Measurements from ENCODE around the gene SPIN1. TPM values are rescaled to one million over a fixed set of nuclear protein-coding genes. Genes with fewer than 3 reads are reported as not detected.
"Not testable (repeated sequence)": the region's sequence is repeated elsewhere in the genome, so short reads cannot be mapped to it uniquely, and the experiment has no call there.

The SPIN1 gene
- total RNA-seq, 4 donors from 2014 or later, result 23.5 to 56.5 (median 38.4) TPM

- Histone ChIP-seq H3K9me3 (peaks cover 0 to 12% (median 11%) of the 10 kb centered on the region in 3 donors), H3K4me1 (peaks cover 0 to 5% (median 0%) of the 10 kb centered on the region in 3 donors), H3K27ac (no peak overlapping the region), H3K36me3 (no peaks in the 10 kb centered on the region), H3K4me3 (no peak overlapping the region), H3K27me3 (no peaks in the 10 kb centered on the region)
- no peak for DNase-seq
- 84 to 87% methylated on average over 1 of the region's 1 CpG for WGBS, 2 donors
- intact Hi-C loops (cut with DNase I), result no loop called here
- TF ChIP-seq CTCF (IDR thresholded peaks at IDR 0.05), result no peak
- TF ChIP-seq POLR2A (IDR thresholded peaks at IDR 0.05), result no peak
Observed at GRCh38 chr9:88380118-88380517, 8.1 kb upstream of the SPIN1 start.

- H3K9me3 ChIP-seq, result peaks cover 0 to 12% (median 11%) of the 10 kb centered on the region in 3 donors
- DNase-seq; H3K27me3 ChIP-seq; H3K4me3 ChIP-seq; H3K4me1 ChIP-seq; intact Hi-C loops (cut with DNase I); H3K36me3 ChIP-seq; H3K27ac ChIP-seq: not testable (repeated sequence)
- WGBS, 2 donors, result 59 to 62% methylated on average over 10 of the region's 10 CpGs
Observed at GRCh38 chr9:88381322-88381721, 6.9 kb upstream of the SPIN1 start.

GRCh38 chr9:88383176-88383575, 5.1 kb upstream of the SPIN1 start:
- Histone ChIP-seq H3K27me3 (no peaks in the 10 kb centered on the region), H3K36me3 (no peaks in the 10 kb centered on the region), H3K4me1 (peaks cover 0 to 20% (median 0%) of the 10 kb centered on the region in 3 donors), H3K27ac (no peak overlapping the region), H3K4me3 (no peak overlapping the region), H3K9me3 (no peaks in the 10 kb centered on the region)
- no peak for TF ChIP-seq POLR2A (IDR thresholded peaks at IDR 0.05)
- no peak for TF ChIP-seq CTCF (IDR thresholded peaks at IDR 0.05)
- no peak for DNase-seq
- WGBS, 2 donors, result 55% methylated on average over 2 of the region's 3 CpGs; no CpG with 5 or more reads in 1 of the 2 donors
- intact Hi-C loops (cut with DNase I), result no loop called here

DNA sequence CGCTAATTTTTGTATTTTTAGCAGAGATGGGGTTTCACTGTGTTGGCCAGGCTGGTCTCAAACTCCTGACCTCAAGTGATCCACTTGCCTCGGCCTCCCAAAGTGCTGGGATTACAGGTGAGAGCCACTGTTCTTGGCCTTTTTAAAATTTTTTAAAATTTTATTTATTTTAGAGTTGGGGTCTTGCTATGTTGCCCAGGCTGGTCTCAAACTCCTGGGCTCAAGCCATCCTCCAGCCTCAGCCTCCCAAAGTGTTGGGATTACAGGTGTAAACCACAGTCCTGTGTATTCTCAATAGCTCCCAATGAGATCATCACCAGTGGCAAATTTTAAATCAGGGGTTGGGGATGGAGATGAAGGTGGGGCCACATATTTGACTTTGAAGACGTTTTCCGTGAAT, 2.1 kb upstream of the SPIN1 start:
- 85 to 95% methylated on average over 4 of the region's 4 CpGs for WGBS, 2 donors
- H3K4me1 ChIP-seq, result peaks cover 3 to 43% (median 10%) of the 10 kb centered on the region in 3 donors
- DNase-seq; H3K27ac ChIP-seq; H3K4me3 ChIP-seq; H3K9me3 ChIP-seq; H3K27me3 ChIP-seq; H3K36me3 ChIP-seq; intact Hi-C loops (cut with DNase I): not testable (repeated sequence)

DNA sequence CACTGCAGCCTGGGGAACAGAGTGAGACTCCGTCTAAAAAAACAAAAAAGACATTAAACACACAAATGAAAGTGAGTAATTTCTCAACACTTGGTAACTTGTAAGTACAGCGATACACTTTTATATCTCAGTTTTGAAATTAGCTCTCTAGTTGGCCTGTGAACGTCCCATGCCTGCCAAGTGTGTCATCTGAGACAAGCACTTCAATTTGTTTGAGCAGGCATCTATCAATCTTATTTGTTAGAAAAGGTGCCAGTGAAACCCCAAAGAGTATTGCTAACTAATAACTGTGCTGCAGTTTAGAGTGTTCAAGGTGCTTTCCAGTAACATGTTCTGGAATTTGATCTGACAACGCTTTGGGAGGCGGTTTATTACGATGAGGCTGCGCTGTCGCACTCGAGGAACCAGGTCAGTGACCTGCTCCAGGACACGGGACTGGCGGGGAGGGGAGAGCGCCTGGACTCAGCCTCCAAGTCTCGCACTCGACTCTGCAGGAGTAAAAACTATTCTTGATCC, 1.1 kb upstream of the SPIN1 start:
- H3K4me3 ChIP-seq, result peak overlapping the region; percentile 80 to 98 (median 96)
- H3K27ac ChIP-seq, result peak overlapping the region; percentile 94 to 98 (median 96)

More for the DNA sequence above, 1.1 kb upstream of the SPIN1 start:
- intact Hi-C loops (cut with DNase I), result no loop called here
- 4 to 8% methylated on average over 12 to 14 of the region's 14 CpGs for WGBS, 2 donors
- H3K9me3 ChIP-seq, result no peaks in the 10 kb centered on the region
- no peaks in the 10 kb centered on the region for H3K27me3 ChIP-seq
- no peak for TF ChIP-seq POLR2A (IDR thresholded peaks at IDR 0.05)
- TF ChIP-seq CTCF (IDR thresholded peaks at IDR 0.05), result no peak
- DNase-seq, result no peak
- H3K4me1 ChIP-seq, result peaks cover 3 to 51% (median 10%) of the 10 kb centered on the region in 3 donors
- peaks cover 0 to 4% (median 0%) of the 10 kb centered on the region in 3 donors for H3K36me3 ChIP-seq
